Measurements from ENCODE around the gene RNASE8.

RNASE8 gene

GRCh38 chr14:21103710-21104447 lies 46.3 kb downstream of the RNASE8 start:
- DNase-seq (ENCODE audit: low read depth in 2 of 2, low spot score in 1 of 2), result peak; percentile 86 to 87

- peak; percentile 31 to 48 for DNase-seq (ENCODE audit: low read depth in 2 of 2, low spot score in 1 of 2)
Measured at GRCh38 chr14:21104448-21105060, 46.9 kb downstream of the RNASE8 start.

GRCh38 chr14:21105095-21105494 lies 47.5 kb downstream of the RNASE8 start:
- DNase-seq (ENCODE audit: low read depth in 2 of 2, low spot score in 1 of 2), result no peak

GRCh38 chr14:21106176-21106497 lies 48.5 kb downstream of the RNASE8 start:
- DNase-seq (ENCODE audit: low read depth in 2 of 2, low spot score in 1 of 2), result no peak

GRCh38 chr14:21106498-21107282 lies 49.1 kb downstream of the RNASE8 start:
- DNase-seq (ENCODE audit: low read depth in 2 of 2, low spot score in 1 of 2), result peak; percentile 32 to 56

- DNase-seq (ENCODE audit: low read depth in 2 of 2, low spot score in 1 of 2), result no peak
Measured at GRCh38 chr14:21107283-21107800, 49.7 kb downstream of the RNASE8 start.
